HG03045 (cell line): Measurements from ENCODE around the gene S100A12.

Experiments used
- ATAC-seq: cut with Tn5 transposase; IDR thresholded peaks from one replicate; pipeline ENCODE4 v1.9.1; 2021; ENCODE audit warnings: mild to moderate bottlenecking, moderate library complexity; ENCODE audit not compliant: unreplicated experiment

S100A12 gene

DNA sequence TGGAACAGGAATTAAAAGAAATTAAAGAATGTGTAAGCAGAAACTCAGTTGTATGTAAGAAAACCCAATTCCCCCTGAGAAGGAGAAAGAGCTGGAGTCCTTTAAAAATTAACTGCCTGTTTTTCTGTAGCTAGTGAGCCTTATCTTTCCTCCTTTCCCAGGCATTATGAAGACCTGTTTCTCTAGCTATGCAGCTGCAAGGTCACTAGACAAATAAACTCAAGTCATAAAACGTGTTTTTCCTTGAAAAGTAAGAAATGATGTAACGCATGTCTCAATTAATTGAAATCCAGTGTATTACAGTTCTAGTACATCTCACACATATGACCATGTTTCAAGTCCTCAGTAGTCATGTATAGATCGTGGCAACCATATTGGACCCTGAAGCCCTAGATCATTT lies 5.3 kb downstream of the S100A12 start:
- ATAC-seq = no peak

DNA sequence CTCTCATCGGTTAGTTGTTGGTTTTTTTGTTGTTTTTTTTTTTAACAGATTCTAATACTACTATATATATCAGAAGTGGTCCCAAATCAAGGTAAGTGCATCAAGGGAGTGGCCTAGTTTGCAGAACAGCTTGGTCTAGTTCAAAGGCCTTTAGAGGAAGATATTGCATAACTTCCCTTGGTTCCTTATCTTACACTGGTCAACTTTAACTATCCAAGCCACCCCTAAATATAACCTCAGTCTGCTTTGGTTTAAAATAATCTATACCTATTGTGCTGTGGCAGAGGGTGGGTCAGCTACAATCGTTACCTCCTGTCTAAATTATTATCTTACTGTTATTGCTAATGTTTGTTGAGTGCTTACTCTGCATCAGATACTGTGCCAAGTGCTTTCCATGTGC lies 6.9 kb downstream of the S100A12 start:
- ATAC-seq = no peak

GRCh38 chr1:153367090-153367489 lies 8.3 kb downstream of the S100A12 start:
- ATAC-seq = no peak

- no peak for ATAC-seq
Measured at GRCh38 chr1:153366261-153366660, 9.2 kb downstream of the S100A12 start.

DNA sequence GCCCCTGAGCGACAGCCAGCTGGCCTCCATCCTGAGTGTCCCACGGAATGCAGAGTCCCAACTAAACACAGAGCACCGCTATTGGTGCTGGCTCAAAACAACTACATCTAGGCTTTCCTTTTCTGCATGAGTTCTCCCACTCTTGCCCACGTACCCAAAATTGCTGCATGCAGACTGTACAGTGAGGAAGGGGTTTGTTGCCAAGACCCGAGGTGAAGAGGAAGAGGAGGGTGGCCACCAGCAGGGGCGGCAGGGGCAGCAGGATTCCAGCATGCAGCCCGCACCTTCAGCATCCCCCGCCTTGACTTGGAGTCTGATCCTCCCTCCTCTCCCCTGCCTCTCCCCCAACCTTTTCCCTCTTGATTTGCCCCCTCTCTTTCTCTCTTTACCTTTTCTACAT lies 9.7 kb downstream of the S100A12 start:
- no peak for ATAC-seq

GRCh38 chr1:153364766-153365666 lies 10.4 kb downstream of the S100A12 start:
- ATAC-seq = no peak

DNA sequence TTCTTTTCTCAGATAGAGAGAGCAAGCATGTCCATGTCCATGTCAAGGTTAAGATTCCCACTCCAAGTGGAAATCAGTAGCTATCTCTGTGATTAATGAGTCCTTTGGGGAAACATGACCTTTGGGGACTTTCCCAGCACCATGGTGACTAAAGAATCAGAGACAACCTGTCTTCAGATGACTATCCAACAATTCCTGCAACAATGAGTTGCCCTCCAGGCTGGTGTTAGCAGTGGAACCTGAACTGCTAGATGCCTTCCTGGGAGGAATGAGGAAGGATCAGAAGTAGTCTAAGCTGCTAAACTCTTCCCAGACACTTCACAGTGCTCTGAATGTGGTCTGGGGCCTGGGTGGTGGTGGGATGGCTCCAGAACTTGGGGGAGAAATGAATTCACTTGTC lies 11.3 kb downstream of the S100A12 start:
- no peak for ATAC-seq

DNA sequence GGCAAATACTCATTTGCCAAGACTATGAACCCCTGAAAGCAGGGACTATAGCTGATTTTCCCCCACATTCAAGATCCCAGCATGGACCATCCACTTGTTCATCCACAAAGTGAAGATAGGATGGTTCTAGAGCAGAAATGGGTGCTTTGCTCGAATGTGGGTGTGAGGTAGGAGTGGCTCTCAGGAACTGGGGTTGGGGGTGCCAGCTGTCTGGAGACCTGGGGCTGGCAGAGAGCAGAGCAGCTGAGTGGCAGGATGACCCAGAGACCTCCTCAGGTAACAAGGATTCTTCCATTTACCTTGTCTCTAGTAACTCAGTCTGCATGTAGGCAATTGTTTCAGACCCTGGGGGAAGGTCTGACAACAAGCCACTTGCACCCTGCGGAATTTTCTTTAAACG lies 11.8 kb downstream of the S100A12 start:
- ATAC-seq = no peak

DNA sequence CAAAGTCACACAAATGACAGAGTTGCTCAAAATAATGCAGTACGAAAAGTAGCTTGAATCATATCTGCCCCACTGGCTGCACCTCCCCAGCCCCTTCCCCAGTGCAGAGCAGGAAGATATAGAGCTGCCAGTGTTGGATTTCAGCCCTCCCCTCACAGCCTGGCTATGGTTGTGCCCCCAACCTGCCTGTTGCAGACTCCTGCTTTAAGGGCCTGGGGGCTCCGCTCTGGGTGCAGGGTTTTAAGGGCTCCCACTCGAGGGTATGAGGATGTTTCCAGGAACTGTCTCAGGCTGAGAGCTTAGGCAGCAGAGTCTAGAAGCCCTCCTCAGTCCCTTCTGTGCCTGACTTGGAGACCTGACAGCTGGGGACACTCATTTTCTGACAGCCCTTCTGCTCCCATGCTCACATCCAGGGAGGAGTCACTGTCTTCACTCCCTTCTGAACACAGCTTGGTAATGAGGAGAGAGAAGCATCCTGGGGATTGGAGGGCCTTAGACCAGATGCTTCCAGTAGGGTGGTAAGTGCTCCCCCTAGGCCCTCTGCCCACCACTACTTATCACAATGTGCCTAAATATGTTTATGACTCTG lies 13.1 kb downstream of the S100A12 start:
- ATAC-seq = no peak

DNA sequence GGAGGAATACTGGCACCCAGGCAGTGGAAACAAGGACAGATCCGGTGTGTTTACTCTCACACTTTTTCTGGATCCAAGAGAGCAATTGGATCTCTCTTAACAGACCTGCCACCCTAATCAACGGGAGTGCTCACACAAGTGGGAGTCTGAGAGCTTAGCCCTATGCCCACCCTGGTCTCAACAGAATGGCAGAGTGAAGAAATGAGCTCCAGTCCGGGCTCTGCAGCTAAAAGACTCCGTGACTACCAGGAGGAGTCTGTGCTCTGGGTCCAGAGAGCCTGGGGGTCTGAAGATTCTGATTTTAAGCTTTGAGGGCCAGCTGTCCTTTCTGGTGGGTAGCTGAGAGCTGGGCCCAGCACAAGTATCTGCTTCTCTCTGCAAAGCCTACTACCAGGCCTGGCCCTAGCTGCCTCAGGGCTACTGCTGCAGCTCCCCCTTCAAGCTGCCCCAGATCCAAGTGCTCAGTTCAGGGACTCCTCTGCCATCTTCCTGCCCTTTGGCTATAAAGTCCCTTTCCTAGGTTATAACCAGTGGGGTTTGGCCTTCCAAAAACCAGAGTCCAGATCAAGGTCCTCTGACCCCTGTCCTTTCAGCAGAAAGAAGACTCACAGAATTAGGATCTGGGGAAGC lies 13.8 kb downstream of the S100A12 start:
- ATAC-seq = no peak

- no peak for ATAC-seq
Measured at GRCh38 chr1:153360592-153361479, 14.6 kb downstream of the S100A12 start.

- no peak for ATAC-seq
Measured at GRCh38 chr1:153360190-153360589, 15.2 kb downstream of the S100A12 start.

DNA sequence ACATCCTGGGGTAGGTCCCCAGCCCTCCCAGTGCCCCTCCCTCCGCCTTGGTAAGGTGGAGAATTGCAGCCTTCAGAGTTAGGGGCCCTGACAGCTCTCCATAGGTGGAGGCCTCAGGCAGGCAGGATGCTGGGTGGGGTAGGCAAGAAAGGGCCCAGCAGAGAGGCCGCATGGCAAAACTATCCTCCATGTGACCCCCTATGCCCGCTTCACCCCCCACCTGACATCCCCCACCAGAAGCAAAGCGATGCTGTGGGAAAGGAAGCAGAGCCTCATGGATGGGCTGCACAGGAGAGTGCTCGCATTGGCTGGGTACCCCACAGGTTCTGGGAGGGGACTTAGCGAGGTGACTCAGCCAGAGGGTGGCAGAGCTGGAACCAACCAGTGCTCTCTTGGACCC lies 16.2 kb downstream of the S100A12 start:
- ATAC-seq = no peak

DNA sequence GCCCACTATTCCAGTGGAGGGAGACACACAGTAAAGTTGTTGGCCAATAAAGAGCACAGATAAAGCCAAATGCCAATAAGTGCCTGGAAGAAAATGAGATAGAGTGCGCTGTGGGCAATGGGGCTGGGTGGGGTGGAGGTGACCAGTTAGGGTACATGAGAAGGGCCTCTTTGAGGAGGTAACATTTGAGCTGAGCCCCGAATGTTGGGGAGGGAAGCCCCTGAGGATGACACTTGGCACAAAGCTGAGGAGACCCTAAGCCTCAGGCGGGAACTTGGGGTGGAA lies 16.8 kb downstream of the S100A12 start:
- no peak for ATAC-seq

DNA sequence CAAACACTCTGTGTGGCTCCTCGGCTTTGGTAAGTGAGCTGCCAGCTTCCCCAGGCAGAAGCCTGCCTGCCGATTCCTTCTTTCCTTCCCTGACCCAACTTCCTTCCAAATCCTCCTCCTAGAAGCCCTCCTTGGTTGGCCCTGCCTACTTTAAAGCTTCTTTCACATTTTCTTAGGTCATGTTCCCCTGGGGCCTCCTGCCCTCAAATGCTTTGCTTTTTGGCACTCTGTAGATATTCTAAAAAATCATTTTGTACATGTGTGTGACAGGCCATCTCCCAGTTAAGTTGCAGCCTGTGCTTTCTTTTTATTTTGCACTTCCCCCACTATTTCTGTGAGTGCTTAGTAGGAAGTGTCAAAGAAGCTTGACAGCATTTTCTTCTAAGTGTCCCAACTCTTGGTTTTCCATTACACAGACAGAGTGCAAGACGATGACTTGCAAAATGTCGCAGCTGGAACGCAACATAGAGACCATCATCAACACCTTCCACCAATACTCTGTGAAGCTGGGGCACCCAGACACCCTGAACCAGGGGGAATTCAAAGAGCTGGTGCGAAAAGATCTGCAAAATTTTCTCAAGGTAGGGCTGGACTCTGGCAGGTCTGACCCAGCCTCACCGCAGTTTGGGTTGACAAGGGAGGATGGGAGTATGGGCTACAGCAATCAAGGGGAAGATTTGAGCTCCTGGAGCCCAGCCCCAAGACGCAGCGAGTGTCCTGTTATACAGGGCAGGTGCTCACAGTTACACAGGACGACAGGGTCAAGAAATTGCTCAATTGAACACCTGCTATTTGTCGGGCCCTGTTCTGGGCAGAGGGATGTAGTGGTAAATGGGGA lies 17.3 kb downstream of the S100A12 start, which contains the start of gene S100A9:
S100A9 (plus strand) TSS at position 2 of the 838 bp plus-strand sequence; CDS start at position 432, 430 bp downstream.
- no peak for ATAC-seq

DNA sequence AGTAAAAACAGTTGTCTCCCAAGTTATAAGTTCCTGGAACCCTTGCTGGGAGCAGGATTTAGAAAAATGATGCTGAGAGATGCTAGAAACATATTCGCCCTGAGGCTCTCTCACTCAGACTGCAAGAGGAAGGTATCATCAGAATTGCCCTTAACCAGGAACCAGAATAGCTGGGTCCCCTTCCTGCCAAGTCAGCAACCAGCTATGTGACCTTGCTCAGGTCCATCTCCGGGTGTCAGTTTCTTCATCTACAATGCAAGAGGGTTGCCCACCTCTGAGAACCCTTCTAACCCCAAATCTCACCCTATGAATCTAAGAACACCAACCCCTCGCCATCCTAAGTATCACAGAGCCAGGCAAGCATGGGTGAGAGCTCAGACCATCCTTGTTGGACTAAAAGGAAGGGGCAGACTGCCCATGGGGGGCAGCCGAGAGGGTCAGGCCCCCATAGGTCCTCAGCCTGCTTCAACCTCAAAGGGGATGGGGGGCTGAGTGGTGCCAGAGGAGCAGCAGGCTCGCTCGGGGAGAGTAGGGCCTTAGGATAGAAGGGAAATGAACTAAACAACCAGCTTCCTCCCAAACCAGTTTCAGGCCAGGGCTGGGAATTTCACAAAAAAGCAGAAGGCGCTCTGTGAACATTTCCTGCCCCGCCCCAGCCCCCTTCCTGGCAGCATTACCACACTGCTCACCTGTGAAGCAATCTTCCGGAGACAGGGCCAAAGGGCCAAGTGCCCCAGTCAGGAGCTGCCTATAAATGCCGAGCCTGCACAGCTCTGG lies 18.2 kb downstream of the S100A12 start:
- no peak for ATAC-seq

GRCh38 chr1:153356392-153357075 lies 18.9 kb downstream of the S100A12 start:
- ATAC-seq = no peak

GRCh38 chr1:153355445-153356071 lies 19.9 kb downstream of the S100A12 start:
- no peak for ATAC-seq
